ENCODE results near the gene PIK3R3. TPM values are rescaled to one million over a fixed set of nuclear protein-coding genes. Genes with fewer than 3 reads are reported as not detected.

Gene PIK3R3
- total and polyA plus RNA-seq, 5 donors from 2014 or later = 3.2 to 7.7 (median 4.9) TPM

DNA sequence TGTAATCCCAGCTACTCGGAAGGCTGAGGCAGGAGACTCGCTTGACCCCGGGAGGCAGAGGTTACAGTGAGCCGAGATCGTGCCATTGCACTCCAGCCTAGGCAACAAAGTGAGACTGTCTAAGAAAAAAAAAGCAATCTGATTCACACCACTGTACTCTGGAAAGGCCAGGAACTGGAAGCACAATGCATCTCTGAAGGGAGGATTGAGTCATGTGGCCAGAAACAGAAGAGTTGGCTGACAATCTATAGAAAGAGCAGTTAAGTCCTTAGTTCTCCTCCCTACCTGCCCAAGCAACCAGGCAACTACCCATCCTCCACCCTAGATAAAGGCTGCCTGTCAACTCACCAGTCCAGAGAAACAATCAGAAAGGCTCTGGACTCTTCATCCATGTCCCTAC, 45.9 kb downstream of the PIK3R3 start:
- peak overlapping the region in 1 of 3 donors; percentile 70 for H3K27ac Mint-ChIP-seq
- Histone ChIP-seq H3K4me1 (ENCODE audit: control insufficient read depth, insufficient read depth, low read length, poor library complexity, severe bottlenecking) (no peaks in the 10 kb centered on the region), H3K9me3 (ENCODE audit: control insufficient read depth in 2 of 2, low read length in 2 of 2) (no peaks in the 10 kb centered on the region), H3K27ac (ENCODE audit: insufficient read depth, low read length, poor library complexity, severe bottlenecking) (no peak overlapping the region), H3K36me3 (ENCODE audit: control insufficient read depth, insufficient read depth, low read length) (no peaks in the 10 kb centered on the region), H3K4me3 (ENCODE audit: low read depth, low read length) (no peak overlapping the region), H3K27me3 (ENCODE audit: control insufficient read depth, insufficient read depth, low read length) (no peaks in the 10 kb centered on the region)
- H3K36me3 Mint-ChIP-seq = no peaks in the 10 kb centered on the region
- H3K4me3 Mint-ChIP-seq = no peak overlapping the region
- no peak for DNase-seq
- peaks cover 0 to 4% (median 0%) of the 10 kb centered on the region in 7 donors for H3K9me3 Mint-ChIP-seq
- no peak for ATAC-seq (ENCODE audit: low read depth in 2 of 2)
- no peaks in the 10 kb centered on the region for H3K4me1 Mint-ChIP-seq
- H3K27me3 Mint-ChIP-seq = no peaks in the 10 kb centered on the region

DNA sequence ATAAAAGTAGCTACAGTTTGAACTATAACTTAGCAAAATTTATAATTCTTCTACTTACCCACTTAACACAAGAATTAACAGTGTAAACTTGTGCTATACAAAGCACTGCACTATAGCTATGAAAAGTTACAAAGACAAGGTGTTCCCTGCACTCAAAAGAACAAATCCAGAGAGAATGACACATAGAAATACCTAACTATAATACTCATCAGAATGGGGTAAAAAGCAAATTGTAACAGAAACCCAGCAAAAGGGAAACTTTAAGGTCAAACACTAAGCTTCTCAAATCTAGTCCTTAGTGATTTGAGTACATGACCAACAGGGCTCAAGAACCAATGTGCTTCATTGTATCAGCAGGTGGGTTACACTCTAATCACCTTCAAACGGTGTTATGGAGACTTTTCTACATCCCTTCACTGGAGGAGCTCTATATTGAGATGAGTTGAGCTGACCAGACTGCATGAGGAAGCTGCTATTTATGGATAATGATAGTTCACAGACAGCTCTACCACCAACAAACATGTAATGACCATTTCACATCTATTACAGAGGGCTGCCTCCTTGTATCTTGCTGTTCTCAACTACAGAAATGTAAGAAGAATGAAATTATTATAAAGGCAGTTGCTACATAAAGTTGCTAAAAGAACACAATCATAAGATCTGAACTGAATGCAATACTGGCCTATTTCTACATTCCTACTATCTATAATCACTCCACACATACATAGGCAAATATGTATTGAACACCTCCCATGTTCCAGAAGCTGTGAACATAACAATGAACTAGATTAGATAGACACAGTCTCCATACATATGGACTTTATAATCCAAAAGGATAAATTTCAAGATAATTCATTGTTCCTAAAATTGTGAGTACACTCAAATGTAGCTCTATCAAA, 47.6 kb downstream of the PIK3R3 start:
- ATAC-seq (ENCODE audit: low read depth in 2 of 2) (no peak), DNase-seq (no peak)
- no peaks in the 10 kb centered on the region for H3K36me3 Mint-ChIP-seq
- no peaks in the 10 kb centered on the region for H3K4me1 ChIP-seq (ENCODE audit: control insufficient read depth, insufficient read depth, low read length, poor library complexity, severe bottlenecking)
- no peaks in the 10 kb centered on the region for H3K9me3 ChIP-seq (ENCODE audit: control insufficient read depth in 2 of 2, low read length in 2 of 2)
- H3K4me3 ChIP-seq (ENCODE audit: low read depth, low read length) = no peak overlapping the region
- no peaks in the 10 kb centered on the region for H3K36me3 ChIP-seq (ENCODE audit: control insufficient read depth, insufficient read depth, low read length)
- H3K4me1 Mint-ChIP-seq = no peaks in the 10 kb centered on the region
- H3K4me3 Mint-ChIP-seq = no peak overlapping the region
- H3K27me3 ChIP-seq (ENCODE audit: control insufficient read depth, insufficient read depth, low read length) = no peaks in the 10 kb centered on the region
- no peak overlapping the region for H3K27ac Mint-ChIP-seq
- no peaks in the 10 kb centered on the region for H3K27me3 Mint-ChIP-seq
- no peak overlapping the region for H3K27ac ChIP-seq (ENCODE audit: insufficient read depth, low read length, poor library complexity, severe bottlenecking)
- peaks cover 0 to 4% (median 0%) of the 10 kb centered on the region in 7 donors for H3K9me3 Mint-ChIP-seq

DNA sequence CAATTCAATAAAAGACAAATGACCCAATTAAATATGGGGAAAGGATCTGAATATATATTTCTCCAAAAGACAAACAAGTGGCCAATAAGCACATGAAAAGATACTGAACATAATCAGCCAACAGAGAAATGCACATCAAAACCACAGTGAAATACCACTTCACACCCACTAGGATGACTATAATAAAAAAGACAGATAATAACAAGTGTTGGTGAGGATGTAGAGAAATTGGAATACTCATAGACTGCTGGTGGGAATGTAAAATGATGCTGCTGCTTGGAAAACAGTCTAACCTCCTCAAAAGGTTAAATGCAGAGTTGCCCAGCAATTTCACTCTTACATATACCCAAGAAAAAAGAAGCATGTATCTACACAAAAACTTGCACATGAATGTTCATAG, 48.9 kb downstream of the PIK3R3 start:
- Histone ChIP-seq H3K27me3 (ENCODE audit: control insufficient read depth, insufficient read depth, low read length) (no peaks in the 10 kb centered on the region), H3K4me1 (ENCODE audit: control insufficient read depth, insufficient read depth, low read length, poor library complexity, severe bottlenecking) (no peaks in the 10 kb centered on the region), H3K27ac (ENCODE audit: insufficient read depth, low read length, poor library complexity, severe bottlenecking) (no peak overlapping the region), H3K36me3 (ENCODE audit: control insufficient read depth, insufficient read depth, low read length) (no peaks in the 10 kb centered on the region), H3K4me3 (ENCODE audit: low read depth, low read length) (no peak overlapping the region), H3K9me3 (ENCODE audit: control insufficient read depth in 2 of 2, low read length in 2 of 2) (no peaks in the 10 kb centered on the region)
- Mint-ChIP-seq H3K27me3 (no peaks in the 10 kb centered on the region), H3K9me3 (peaks cover 0 to 6% (median 0%) of the 10 kb centered on the region in 7 donors), H3K27ac (no peak overlapping the region), H3K4me3 (no peak overlapping the region), H3K4me1 (no peaks in the 10 kb centered on the region), H3K36me3 (no peaks in the 10 kb centered on the region)
- no peak for ATAC-seq (ENCODE audit: low read depth in 2 of 2)
- DNase-seq = no peak

DNA sequence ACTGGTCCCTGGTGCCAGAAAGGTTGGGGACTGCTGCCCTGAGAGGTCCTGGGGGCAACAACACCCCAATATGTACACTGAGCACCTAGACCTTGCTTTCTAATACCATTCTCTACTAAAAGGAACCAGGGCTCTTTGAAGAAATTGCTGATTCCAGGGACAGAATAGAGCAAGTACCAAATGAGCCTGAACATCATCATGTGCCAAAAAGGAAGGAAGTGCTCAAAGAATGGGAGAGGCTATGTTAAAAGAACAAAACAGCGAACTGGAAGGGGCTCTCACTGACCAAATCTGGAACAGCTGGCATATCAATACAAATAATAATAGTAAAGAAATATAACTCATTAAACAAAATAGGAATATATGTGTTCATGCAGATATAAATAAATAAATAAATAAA, 50.8 kb downstream of the PIK3R3 start:
- ATAC-seq (ENCODE audit: low read depth in 2 of 2) = no peak
- H3K27me3 Mint-ChIP-seq = no peaks in the 10 kb centered on the region
- H3K9me3 Mint-ChIP-seq = peaks cover 0 to 6% (median 0%) of the 10 kb centered on the region in 7 donors
- H3K9me3 ChIP-seq (ENCODE audit: control insufficient read depth in 2 of 2, low read length in 2 of 2) = no peaks in the 10 kb centered on the region
- DNase-seq = no peak
- H3K4me1 ChIP-seq (ENCODE audit: control insufficient read depth, insufficient read depth, low read length, poor library complexity, severe bottlenecking) = no peaks in the 10 kb centered on the region
- no peak overlapping the region for H3K4me3 ChIP-seq (ENCODE audit: low read depth, low read length)
- no peak overlapping the region for H3K27ac ChIP-seq (ENCODE audit: insufficient read depth, low read length, poor library complexity, severe bottlenecking)
- no peaks in the 10 kb centered on the region for H3K36me3 Mint-ChIP-seq
- H3K27ac Mint-ChIP-seq = no peak overlapping the region
- H3K4me3 Mint-ChIP-seq = no peak overlapping the region
- no peaks in the 10 kb centered on the region for H3K27me3 ChIP-seq (ENCODE audit: control insufficient read depth, insufficient read depth, low read length)
- H3K36me3 ChIP-seq (ENCODE audit: control insufficient read depth, insufficient read depth, low read length) = no peaks in the 10 kb centered on the region
- H3K4me1 Mint-ChIP-seq = no peaks in the 10 kb centered on the region

DNA sequence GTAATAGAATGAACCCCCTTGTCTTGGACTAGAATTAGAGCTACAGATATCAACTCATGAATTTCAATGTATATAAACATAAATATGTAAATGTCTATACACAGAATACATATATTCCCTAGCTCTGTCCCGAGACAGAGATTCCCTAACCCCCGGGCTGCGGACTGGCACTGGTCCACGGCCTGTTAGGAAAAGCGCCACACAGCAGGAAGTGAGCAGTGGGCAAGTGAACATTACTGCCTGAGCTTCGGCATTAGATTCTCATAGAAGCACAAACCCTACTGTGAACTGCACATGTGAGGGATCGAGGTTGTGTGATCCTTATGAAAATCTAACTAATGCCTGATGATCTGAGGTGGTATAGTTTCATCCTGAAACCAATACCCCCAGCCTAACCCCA, 51.2 kb downstream of the PIK3R3 start:
- DNase-seq (no peak), ATAC-seq (ENCODE audit: low read depth in 2 of 2) (no peak)
- Histone ChIP-seq H3K4me3 (ENCODE audit: low read depth, low read length) (no peak overlapping the region), H3K27ac (ENCODE audit: insufficient read depth, low read length, poor library complexity, severe bottlenecking) (no peak overlapping the region), H3K9me3 (ENCODE audit: control insufficient read depth in 2 of 2, low read length in 2 of 2) (no peaks in the 10 kb centered on the region), H3K4me1 (ENCODE audit: control insufficient read depth, insufficient read depth, low read length, poor library complexity, severe bottlenecking) (no peaks in the 10 kb centered on the region), H3K27me3 (ENCODE audit: control insufficient read depth, insufficient read depth, low read length) (no peaks in the 10 kb centered on the region), H3K36me3 (ENCODE audit: control insufficient read depth, insufficient read depth, low read length) (no peaks in the 10 kb centered on the region)
- Mint-ChIP-seq H3K4me3 (no peak overlapping the region), H3K4me1 (no peaks in the 10 kb centered on the region), H3K36me3 (no peaks in the 10 kb centered on the region), H3K27me3 (no peaks in the 10 kb centered on the region), H3K9me3 (peaks cover 0 to 6% (median 0%) of the 10 kb centered on the region in 7 donors), H3K27ac (no peak overlapping the region)

DNA sequence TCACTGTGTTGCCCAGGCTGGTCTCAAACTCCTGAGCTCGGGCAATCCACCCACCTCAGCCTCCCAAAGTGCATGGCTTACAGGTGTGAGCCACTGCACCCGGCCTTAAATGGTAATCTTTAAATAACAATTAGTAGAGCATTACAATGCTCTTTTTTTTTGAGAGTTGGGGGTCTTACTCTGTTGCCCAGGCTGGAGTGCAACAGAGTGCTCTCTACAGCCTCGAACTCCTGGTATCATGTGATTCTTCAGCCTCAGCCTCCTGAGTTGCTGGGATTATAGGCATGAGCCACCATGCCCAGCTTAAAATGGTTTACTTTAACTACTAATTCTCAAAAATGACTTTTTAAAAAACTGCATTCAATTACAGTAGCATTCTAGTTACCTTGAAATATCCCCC, 52.2 kb downstream of the PIK3R3 start:
- no peaks in the 10 kb centered on the region for H3K27me3 ChIP-seq (ENCODE audit: control insufficient read depth, insufficient read depth, low read length)
- no peaks in the 10 kb centered on the region for H3K36me3 ChIP-seq (ENCODE audit: control insufficient read depth, insufficient read depth, low read length)
- ATAC-seq (ENCODE audit: low read depth in 2 of 2) (no peak), DNase-seq (no peak)
- H3K4me1 ChIP-seq (ENCODE audit: control insufficient read depth, insufficient read depth, low read length, poor library complexity, severe bottlenecking) = no peaks in the 10 kb centered on the region
- H3K4me1 Mint-ChIP-seq = no peaks in the 10 kb centered on the region
- no peaks in the 10 kb centered on the region for H3K9me3 ChIP-seq (ENCODE audit: control insufficient read depth in 2 of 2, low read length in 2 of 2)
- no peaks in the 10 kb centered on the region for H3K27me3 Mint-ChIP-seq
- H3K4me3 Mint-ChIP-seq = no peak overlapping the region
- peaks cover 0 to 6% (median 0%) of the 10 kb centered on the region in 7 donors for H3K9me3 Mint-ChIP-seq
- H3K27ac ChIP-seq (ENCODE audit: insufficient read depth, low read length, poor library complexity, severe bottlenecking) = no peak overlapping the region
- no peak overlapping the region for H3K27ac Mint-ChIP-seq
- H3K36me3 Mint-ChIP-seq = no peaks in the 10 kb centered on the region
- no peak overlapping the region for H3K4me3 ChIP-seq (ENCODE audit: low read depth, low read length)

DNA sequence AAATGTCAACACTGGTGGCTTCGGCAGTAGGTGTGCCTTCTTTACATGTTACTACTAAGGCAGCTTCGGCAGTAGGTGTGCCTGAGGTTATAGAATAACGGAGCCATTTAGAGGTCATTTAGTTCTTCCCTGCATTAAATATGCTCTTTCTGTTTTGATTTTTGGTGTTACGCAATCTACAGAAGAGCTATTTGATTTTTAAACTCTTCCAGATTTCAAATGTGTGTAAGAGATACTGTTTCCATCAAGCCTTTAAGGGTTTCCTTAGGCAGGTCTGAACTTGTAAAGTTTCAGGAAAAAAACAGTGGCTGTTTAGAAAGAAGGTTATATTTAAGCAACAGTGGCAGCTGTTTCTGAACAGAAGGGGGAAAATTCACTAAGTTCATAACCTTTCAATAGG, 54.8 kb downstream of the PIK3R3 start:
- Histone ChIP-seq H3K9me3 (ENCODE audit: control insufficient read depth in 2 of 2, low read length in 2 of 2) (no peaks in the 10 kb centered on the region), H3K36me3 (ENCODE audit: control insufficient read depth, insufficient read depth, low read length) (no peaks in the 10 kb centered on the region), H3K4me1 (ENCODE audit: control insufficient read depth, insufficient read depth, low read length, poor library complexity, severe bottlenecking) (no peaks in the 10 kb centered on the region), H3K4me3 (ENCODE audit: low read depth, low read length) (no peak overlapping the region), H3K27ac (ENCODE audit: insufficient read depth, low read length, poor library complexity, severe bottlenecking) (no peak overlapping the region), H3K27me3 (ENCODE audit: control insufficient read depth, insufficient read depth, low read length) (no peaks in the 10 kb centered on the region)
- Mint-ChIP-seq H3K4me3 (no peak overlapping the region), H3K9me3 (peaks cover 0 to 8% (median 0%) of the 10 kb centered on the region in 7 donors), H3K27me3 (no peaks in the 10 kb centered on the region), H3K4me1 (no peaks in the 10 kb centered on the region), H3K27ac (no peak overlapping the region), H3K36me3 (no peaks in the 10 kb centered on the region)
- DNase-seq = no peak
- ATAC-seq (ENCODE audit: low read depth in 2 of 2) = no peak

DNA sequence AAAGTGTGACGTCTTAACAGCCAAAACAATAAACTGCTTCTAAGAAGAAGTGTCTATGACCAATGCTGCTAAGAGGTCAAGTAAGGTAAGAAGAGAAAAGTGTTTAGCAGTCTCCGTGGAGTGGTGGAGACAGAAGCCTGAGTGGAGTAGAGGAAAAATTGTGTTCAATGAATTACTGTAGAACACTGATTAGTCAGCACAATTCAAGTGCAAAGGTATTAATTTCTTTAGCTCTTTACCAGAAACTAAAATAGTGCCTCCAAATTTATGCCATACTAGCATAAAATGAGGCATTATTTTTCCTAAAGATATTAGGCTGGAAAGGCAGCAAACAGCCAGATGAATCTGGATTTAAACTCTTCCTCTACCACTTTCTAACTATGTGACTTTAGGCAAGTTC, 56.1 kb downstream of the PIK3R3 start:
- H3K27me3 Mint-ChIP-seq = no peaks in the 10 kb centered on the region
- no peak for DNase-seq

More for the DNA sequence above, 56.1 kb downstream of the PIK3R3 start:
- H3K9me3 ChIP-seq (ENCODE audit: control insufficient read depth in 2 of 2, low read length in 2 of 2) = no peaks in the 10 kb centered on the region
- no peaks in the 10 kb centered on the region for H3K27me3 ChIP-seq (ENCODE audit: control insufficient read depth, insufficient read depth, low read length)
- no peak overlapping the region for H3K27ac ChIP-seq (ENCODE audit: insufficient read depth, low read length, poor library complexity, severe bottlenecking)
- ATAC-seq (ENCODE audit: low read depth in 2 of 2) = no peak
- H3K9me3 Mint-ChIP-seq = peaks cover 0 to 4% (median 0%) of the 10 kb centered on the region in 7 donors
- no peak overlapping the region for H3K4me3 Mint-ChIP-seq
- no peak overlapping the region for H3K27ac Mint-ChIP-seq
- H3K4me3 ChIP-seq (ENCODE audit: low read depth, low read length) = no peak overlapping the region
- no peaks in the 10 kb centered on the region for H3K36me3 ChIP-seq (ENCODE audit: control insufficient read depth, insufficient read depth, low read length)
- no peaks in the 10 kb centered on the region for H3K36me3 Mint-ChIP-seq
- H3K4me1 Mint-ChIP-seq = no peaks in the 10 kb centered on the region
- no peaks in the 10 kb centered on the region for H3K4me1 ChIP-seq (ENCODE audit: control insufficient read depth, insufficient read depth, low read length, poor library complexity, severe bottlenecking)

Measured in CD4-positive, CD25-positive, alpha-beta regulatory T cell (primary cell).